NCI-H2227 (cell line): ENCODE data around the gene C19orf12.
"Not testable (repeated sequence)": the region's sequence is repeated elsewhere in the genome, so short reads cannot be mapped to it uniquely, and the experiment has no call there.

Experiments used
- DNase-seq: peaks from one replicate; lab custom pipeline; 2025; ENCODE audit not compliant: unreplicated experiment; lab: John Stamatoyannopoulos, UW

C19orf12 gene

GRCh38 chr19:29731331-29731850 lies 16.3 kb upstream of the C19orf12 start:
- DNase-seq = no peak

DNA sequence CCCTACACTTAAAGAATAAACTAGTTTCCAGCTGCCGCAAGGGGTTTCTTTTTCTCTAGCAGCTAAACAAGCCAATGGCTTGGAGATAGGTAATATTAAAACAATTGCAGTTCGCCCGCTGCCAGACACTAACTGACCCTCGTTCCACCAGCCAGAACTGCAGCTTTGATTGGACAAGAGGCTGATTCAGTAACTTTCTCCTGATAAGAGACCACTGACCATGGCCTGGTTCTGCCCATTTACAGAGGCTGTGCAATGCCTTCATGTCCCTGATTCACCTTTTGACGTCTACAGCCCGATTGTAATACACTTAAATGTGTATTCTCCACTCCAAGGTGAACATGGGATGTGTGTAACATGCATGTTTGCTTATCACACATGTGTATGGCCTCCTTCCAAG lies 12.8 kb upstream of the C19orf12 start:
- no peak for DNase-seq

DNA sequence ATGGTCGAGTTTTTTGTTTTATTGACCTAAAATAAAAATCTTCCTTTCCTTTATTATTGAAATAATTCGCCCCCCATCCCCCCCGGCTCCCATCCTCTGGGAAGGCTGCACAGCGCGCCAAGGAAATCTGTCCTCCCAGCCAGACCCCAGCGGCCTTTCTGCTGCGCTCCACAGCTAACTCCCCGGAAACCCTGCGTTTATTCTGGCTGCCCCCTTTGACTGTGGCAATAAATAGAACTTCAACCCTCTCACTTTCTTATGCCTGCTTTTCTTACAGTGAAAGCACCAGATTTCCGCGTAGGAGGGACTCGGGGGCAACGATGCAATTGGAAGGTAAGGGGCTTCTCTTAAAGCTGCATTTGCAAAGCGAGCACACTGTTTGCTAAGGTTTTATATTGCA lies 9.7 kb upstream of the C19orf12 start:
- no peak for DNase-seq

- peak; percentile 83 for DNase-seq
Measured at GRCh38 chr19:29724102-29724641, 9.1 kb upstream of the C19orf12 start.

DNA sequence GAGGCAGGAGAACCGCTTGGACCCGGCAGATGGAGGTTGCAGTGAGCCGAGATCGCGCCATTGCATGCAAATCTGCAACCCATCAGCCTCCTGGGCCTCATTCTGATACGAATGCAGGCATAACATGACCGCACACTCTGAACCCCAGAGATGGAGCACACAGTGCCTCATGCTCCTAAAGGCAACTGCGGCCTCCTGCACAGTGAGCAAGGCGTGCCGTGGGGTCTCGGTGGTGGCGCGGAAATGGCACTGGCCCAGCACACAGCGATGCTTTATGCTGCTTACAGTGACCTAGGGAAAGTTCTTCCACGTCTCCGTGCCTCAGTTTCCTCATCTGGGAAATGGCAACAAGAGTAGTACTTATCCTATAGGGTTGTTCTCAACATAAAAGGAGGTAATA lies 2.0 kb upstream of the C19orf12 start:
- no peak for DNase-seq

- no peak for DNase-seq
Measured at GRCh38 chr19:29715701-29716581, 880 bp upstream of the C19orf12 start.

GRCh38 chr19:29714371-29714952 lies 599 bp downstream of the C19orf12 start:
- peak; percentile 69 for DNase-seq

DNA sequence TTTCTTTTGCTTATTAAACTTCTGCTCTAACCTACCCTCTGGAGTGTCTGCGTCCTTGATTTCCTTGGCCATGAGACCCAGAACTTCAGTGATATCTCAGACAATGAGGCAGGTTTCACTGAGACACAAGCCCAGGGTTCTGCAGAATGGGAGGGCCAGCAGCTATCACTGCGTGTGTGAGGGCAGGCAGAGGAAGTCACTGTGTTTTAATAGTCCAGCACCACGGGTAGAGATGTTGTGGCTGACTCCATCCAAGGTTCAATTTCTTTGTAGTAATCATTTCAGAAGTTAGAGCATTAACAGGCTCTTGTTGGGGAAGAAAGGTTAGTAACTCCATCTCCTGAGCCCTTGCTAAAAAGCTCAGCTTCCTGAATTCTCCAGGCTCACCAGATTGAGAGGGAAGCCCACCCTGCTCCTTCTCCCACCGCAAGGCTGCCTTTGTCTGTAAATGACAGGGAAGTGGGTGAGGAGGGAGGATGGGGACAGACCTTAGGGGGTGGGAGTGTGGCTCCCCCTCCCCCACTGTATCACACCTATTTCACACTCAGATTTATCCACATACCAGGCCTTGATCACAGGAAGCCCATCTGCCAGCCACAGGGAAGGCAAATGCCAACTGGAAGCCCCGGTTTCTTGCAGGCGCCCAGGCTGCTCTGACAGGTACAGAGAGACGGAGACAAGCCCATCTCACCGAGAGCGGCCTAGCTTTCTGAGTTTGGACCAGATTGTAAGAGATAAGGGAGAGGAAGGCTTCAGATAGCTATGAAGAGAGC lies 2.1 kb downstream of the C19orf12 start:
- no peak for DNase-seq

GRCh38 chr19:29711584-29712132 lies 3.4 kb downstream of the C19orf12 start:
- DNase-seq = no peak

- DNase-seq = not testable (repeated sequence)
Measured at GRCh38 chr19:29709440-29709798, 5.6 kb downstream of the C19orf12 start.

DNA sequence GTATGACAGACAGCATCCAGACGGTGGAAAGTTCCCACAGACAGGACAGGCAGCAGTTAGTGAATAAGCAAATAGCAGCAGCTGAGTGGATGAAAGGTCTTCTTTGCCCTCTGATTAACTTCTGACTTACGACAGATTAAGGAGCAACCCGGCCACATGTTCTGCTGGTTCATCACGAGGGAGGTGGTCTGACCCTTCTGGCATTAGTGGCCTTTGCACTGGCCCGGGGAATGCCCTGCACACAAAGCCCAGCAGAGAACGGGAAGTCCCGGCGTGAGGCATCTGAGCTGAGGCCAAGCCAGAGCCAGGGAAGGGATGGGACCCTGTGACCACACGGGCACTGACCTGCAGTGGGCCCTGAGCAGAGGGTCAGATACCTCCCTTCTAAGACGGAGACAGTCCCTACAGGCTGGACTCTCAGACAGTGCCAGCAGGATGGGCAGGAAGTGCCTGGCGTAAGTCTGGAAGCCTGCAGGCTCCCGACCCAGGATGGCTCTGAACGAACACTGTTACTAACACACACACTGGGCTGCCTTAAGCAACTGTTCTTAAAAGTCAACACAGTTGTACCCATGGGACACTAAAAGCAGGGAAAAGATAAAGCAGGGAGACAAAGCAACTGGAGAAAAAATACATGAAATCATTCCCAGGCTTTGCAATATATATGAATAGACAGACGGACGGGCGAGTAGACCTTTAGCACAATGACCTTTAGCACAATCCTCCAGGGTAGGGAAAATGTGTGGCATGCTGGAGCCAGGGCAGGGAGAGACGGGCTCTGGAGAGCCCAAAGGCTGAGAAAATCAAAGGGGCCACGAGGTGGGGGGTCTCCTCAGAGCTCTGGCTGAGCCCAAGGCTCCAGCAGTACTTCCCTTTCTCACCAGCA lies 6.3 kb downstream of the C19orf12 start:
- no peak for DNase-seq

GRCh38 chr19:29706635-29707034 lies 8.4 kb downstream of the C19orf12 start:
- no peak for DNase-seq

GRCh38 chr19:29705706-29706105 lies 9.4 kb downstream of the C19orf12 start:
- no peak for DNase-seq

DNA sequence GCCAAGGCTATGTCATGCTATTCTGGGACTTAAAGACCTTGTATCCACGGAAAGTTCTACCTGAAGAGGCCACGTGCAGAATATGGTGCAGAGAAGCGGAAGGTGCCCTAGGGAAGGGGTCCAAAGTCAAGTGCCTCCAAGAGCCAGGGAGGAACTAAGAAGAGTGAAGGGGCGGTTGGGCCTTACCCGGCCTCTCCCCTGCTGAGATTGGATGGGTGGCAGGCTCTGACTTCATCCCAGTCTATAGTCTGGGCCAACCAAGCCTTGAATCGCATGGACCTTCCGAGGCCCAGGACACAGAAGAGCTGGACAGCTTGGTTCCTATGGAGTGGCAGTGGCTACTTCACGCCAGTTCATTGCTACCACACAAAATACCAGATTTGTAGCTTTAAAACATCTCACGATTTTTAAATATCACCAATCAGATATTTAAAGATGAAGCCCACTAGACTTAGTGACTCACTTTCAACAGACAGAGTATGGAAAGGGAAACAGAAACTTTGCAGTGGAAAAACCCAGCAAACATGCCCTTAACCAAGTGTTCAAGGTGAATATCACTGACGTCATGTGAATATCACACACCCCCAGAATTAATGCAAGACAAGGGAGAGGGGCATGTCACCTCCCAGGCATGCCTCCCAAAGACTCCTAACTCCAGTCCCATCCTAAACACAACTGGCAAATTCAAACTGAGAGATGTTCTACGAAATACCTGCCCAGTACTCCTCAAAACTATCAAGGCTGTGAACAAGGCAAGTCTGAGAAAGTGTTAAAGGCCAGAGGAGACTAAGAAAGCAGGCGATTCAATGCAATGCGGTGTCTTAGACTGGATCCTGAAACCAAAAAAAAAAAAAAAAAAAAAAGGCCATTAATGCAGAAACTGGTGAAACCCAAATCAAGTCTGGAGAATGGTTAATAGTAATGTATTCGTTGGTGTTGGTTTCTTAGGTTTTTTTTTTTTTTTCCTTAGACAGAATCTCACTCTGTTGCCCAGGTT lies 10.2 kb downstream of the C19orf12 start:
- DNase-seq = no peak

GRCh38 chr19:29702963-29703320 lies 12.1 kb downstream of the C19orf12 start:
- no peak for DNase-seq

- peak; percentile 96 for DNase-seq
Measured at GRCh38 chr19:29702161-29702962, 12.7 kb downstream of the C19orf12 start.

GRCh38 chr19:29700498-29700897 lies 14.6 kb downstream of the C19orf12 start:
- DNase-seq = peak; percentile 68

DNA sequence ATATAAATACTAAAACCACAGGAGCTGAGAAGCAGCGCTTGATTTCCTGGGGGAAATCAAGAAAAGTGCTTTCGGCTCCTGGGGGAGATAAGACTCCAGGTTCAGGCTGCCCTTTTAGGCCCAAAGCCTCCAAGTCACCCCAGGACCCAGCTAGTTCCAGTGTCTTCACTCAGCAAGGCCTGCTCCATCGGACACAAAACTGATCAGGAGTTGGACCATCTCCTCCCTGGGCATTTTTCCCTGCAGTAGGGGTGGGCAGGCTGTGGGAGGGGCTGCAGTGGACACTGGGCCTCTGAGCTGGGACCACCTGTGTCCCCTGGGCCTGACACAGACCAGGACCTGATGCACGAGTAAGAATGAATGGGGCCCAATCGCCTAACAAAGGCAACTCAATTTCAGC lies 15.2 kb downstream of the C19orf12 start:
- DNase-seq = no peak
